ENCODE measurements around the gene KLF17. TPM values are rescaled to one million over a fixed set of nuclear protein-coding genes. Genes with fewer than 3 reads are reported as not detected.

KLF17 gene
- total RNA-seq, 2 experiments from 2014 or later, result not detected

Other genes starting within 250 kb of the KLF17 start
- gene ARTN, start 185.0 kb upstream of the KLF17 start, total RNA-seq, result under 1 TPM; 0.10 to 0.52 TPM
- 10 to 100 TPM; 22.0 to 27.2 TPM for gene IPO13, start 171.9 kb upstream of the KLF17 start, total RNA-seq
- gene DPH2, start 148.8 kb upstream of the KLF17 start, total RNA-seq, result 10 to 100 TPM; 28.0 to 30.0 TPM
- 100 to 1,000 TPM in 1 of 2 experiments, 10 to 100 TPM in 1; 90.1 to 112 TPM for gene ATP6V0B, start 143.9 kb upstream of the KLF17 start, total RNA-seq
- gene B4GALT2, start 139.6 kb upstream of the KLF17 start, total RNA-seq, result 1 to 10 TPM; 8.0 to 9.3 TPM
- gene CCDC24, start 127.2 kb upstream of the KLF17 start, total RNA-seq, result 1 to 10 TPM in 1 of 2 experiments, under 1 TPM in 1; 0.71 to 1.3 TPM
- gene SLC6A9, start 87.4 kb upstream of the KLF17 start, total RNA-seq, result 1 to 10 TPM; 4.0 to 4.8 TPM
- not detected for gene KLF18, start 22.8 kb downstream of the KLF17 start, total RNA-seq
- gene DMAP1, start 94.7 kb downstream of the KLF17 start, total RNA-seq, result 10 to 100 TPM; 45.8 to 46.2 TPM
- 10 to 100 TPM; 27.8 to 29.2 TPM for gene ERI3, start 236.4 kb downstream of the KLF17 start, total RNA-seq